Neutrophil (primary cell): ENCODE measurements around the gene KMO.

Experiments
- H3K27ac ChIP-seq: fragments of 200-600 bp; sonication (generic); 2 replicates; pipeline ENCODE4 v1.5.1; 2016; ENCODE audit warnings: mild to moderate bottlenecking, moderate library complexity
- H3K27me3 ChIP-seq: fragments of 200-600 bp; sonication (generic); 2 replicates; pipeline ENCODE4 v1.6.0; 2016; ENCODE audit warnings: mild to moderate bottlenecking
- H3K36me3 ChIP-seq: fragments of 200-600 bp; sonication (generic); 2 replicates; pipeline ENCODE4 v1.5.1; 2017
- H3K4me1 ChIP-seq, 2 experiments: fragments of 200-600 bp in 1 of 2; sonication (generic) in 1 of 2; 1 replicate in 1 of 2; 2 replicates in 1 of 2; pipeline versions ENCODE4 v1.5.1 to v1.6.1; 2013 to 2016; ENCODE audit warnings: low read depth in 1 of 2, low read length in 1 of 2, mild to moderate bottlenecking in 1 of 2, moderate library complexity in 1 of 2; ENCODE audit not compliant: control insufficient read depth in 1 of 2, insufficient read depth in 1 of 2
- H3K4me3 ChIP-seq, 2 experiments: fragments of 200-600 bp in 1 of 2; sonication (generic) in 1 of 2; 1 replicate in 1 of 2; 2 replicates in 1 of 2; pipeline ENCODE4 v1.5.1; 2013 to 2016; ENCODE audit warnings: low read depth in 1 of 2, low read length in 1 of 2, mild to moderate bottlenecking in 1 of 2, moderate library complexity in 1 of 2
- H3K9me3 ChIP-seq: fragments of 200-600 bp; sonication (generic); 2 replicates; pipeline ENCODE4 v1.5.1; 2016
- TF ChIP-seq, protein P1 (sequence below): fragments of 200-600 bp; sonication (generic); IDR thresholded peaks from 2 replicates; pipeline ENCODE4 v1.5.1; 2016; ENCODE audit warnings: antibody characterized with exemption

The KMO gene

DNA sequence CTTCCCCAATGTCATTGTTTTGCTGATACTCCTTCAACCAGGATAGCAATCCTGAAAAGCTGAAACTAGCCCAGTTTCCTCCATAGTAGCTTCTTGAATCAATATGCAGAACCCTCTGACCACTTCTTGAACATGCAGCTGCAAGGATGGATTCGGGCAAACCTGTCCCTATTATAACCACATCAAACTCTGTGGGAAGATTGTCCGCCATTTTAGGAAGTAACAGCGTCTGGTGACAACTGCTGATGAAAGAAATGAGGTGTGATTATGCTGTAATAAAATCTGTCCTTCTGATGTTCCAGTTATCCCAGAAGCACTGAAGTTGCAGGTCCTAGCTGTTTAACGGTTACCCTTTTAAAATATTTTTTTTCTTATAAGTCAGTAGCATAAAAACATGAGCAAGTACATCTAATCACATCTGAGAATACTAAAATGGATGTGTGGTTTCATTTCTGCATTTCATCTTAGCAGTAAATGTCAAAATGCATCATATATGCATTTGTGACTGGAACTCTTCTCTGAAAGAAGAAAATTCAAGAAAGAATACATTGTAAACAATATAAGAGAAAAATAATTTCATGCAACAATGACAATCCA is 103.5 kb downstream of the KMO start:
- Histone ChIP-seq H3K36me3 (no peaks in the 10 kb centered on the region), H3K4me3 (no peak overlapping the region), H3K27ac (no peak overlapping the region), H3K4me1 (peaks cover 17 to 22% of the 10 kb centered on the region in 2 experiments), H3K9me3 (no peaks in the 10 kb centered on the region), H3K27me3 (no peaks in the 10 kb centered on the region)
- TF ChIP-seq, protein P1, sequence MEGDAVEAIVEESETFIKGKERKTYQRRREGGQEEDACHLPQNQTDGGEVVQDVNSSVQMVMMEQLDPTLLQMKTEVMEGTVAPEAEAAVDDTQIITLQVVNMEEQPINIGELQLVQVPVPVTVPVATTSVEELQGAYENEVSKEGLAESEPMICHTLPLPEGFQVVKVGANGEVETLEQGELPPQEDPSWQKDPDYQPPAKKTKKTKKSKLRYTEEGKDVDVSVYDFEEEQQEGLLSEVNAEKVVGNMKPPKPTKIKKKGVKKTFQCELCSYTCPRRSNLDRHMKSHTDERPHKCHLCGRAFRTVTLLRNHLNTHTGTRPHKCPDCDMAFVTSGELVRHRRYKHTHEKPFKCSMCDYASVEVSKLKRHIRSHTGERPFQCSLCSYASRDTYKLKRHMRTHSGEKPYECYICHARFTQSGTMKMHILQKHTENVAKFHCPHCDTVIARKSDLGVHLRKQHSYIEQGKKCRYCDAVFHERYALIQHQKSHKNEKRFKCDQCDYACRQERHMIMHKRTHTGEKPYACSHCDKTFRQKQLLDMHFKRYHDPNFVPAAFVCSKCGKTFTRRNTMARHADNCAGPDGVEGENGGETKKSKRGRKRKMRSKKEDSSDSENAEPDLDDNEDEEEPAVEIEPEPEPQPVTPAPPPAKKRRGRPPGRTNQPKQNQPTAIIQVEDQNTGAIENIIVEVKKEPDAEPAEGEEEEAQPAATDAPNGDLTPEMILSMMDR = no peak

DNA sequence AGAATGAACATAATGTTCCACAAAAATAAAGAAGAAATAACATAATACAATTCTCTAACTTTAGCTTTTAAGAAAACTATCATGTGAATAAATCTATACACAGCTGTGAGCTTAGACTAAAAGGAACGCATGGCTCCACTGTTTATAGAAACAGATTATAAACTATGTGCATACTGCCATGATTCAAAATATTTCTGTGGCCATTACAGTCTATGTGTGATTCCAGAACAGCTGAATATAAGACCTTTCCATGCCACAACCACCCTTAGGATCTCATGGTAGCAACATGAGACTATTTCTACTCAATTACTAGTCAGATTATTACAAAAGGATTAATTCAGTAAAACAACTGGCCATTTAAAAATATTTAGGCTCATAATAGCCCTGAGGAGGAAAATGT is 104.1 kb downstream of the KMO start:
- Histone ChIP-seq H3K27me3 (no peaks in the 10 kb centered on the region), H3K4me1 (peaks cover 21 to 23% of the 10 kb centered on the region in 2 experiments), H3K27ac (no peak overlapping the region), H3K4me3 (no peak overlapping the region), H3K36me3 (no peaks in the 10 kb centered on the region), H3K9me3 (no peaks in the 10 kb centered on the region)
- TF ChIP-seq, protein P1 = no peak

DNA sequence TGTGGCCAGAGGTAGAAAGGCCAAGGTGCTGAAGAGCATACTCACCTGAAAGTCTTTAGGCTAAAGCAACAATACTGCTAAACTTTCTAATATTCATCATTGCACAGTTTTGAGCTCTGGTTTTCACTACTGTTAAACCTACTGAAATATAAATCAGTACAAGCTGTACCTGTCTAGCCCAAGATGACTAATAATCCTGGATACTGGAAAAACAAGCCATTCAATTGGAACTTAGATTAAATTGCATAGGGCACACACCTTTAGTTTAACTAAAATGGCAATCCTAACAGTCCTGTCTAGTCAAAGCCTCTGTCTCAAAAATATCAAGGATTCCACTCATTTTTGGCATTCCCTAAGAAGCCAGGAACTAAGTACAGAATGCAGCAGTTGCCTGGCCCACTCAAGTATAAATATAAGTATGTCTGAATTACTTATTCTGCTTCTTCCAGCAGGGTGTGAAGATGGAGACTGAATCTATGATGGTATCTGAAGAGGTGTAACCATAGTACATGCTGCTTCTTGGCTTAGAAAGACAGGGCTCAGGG is 104.9 kb downstream of the KMO start:
- H3K4me3 ChIP-seq = no peak overlapping the region
- no peaks in the 10 kb centered on the region for H3K36me3 ChIP-seq
- TF ChIP-seq, protein P1 = no peak
- H3K4me1 ChIP-seq = peaks cover 21 to 23% of the 10 kb centered on the region in 2 experiments
- no peak overlapping the region for H3K27ac ChIP-seq
- no peaks in the 10 kb centered on the region for H3K9me3 ChIP-seq
- H3K27me3 ChIP-seq = no peaks in the 10 kb centered on the region

DNA sequence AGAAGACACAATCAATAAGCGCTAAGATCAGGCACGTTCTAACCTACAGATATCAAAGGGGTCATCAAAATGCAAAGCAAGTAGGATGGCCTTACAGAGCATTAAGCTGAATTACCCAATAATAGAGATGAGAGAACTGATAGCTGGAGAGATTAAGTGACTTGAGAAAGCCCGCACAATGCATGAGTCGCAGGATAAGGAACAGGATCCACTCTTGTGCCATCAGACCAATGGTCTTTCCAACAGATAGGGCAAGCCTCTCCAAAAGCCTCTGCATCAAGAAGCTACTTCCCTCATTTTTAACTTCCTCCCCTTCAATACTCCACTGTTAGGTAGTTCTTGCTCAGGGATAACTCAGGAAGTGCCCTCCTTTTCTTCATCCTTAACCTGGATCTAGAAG is 105.4 kb downstream of the KMO start:
- Histone ChIP-seq H3K36me3 (no peaks in the 10 kb centered on the region), H3K27ac (no peak overlapping the region), H3K27me3 (no peaks in the 10 kb centered on the region), H3K4me3 (no peak overlapping the region), H3K4me1 (peaks cover 21 to 23% of the 10 kb centered on the region in 2 experiments), H3K9me3 (no peaks in the 10 kb centered on the region)
- TF ChIP-seq, protein P1 = no peak

DNA sequence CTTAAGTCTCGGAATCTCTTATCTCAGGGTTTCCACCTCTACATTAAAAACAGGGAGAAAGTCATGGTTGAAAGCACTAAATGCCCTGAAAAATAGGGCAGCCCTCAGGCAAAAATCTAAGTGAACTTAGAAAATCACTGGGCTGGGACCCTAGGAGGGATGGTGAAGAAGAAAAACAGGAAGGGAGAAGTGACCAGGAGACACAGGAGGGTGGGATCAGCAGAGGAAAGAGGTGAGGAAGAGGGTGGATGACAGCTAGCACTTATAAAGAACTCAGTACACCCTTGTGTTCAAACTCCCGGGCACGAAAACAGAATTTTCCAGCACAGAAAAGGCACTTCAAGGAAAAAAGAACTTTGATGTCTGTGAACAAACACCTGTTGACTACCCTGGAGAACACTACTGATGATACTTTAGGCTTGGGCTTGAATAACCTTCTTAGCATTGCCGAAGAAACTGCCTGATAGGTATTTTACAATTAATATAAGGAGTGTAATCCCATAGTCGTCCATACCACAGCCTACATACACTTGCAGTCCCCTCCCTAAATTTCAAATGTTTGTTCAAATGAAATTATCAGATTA is 106.0 kb downstream of the KMO start:
- no peaks in the 10 kb centered on the region for H3K36me3 ChIP-seq
- no peak overlapping the region for H3K4me3 ChIP-seq
- TF ChIP-seq, protein P1 = no peak
- H3K27ac ChIP-seq = no peak overlapping the region
- H3K4me1 ChIP-seq = peaks cover 21 to 23% of the 10 kb centered on the region in 2 experiments
- no peaks in the 10 kb centered on the region for H3K27me3 ChIP-seq
- no peaks in the 10 kb centered on the region for H3K9me3 ChIP-seq
